ENCODE data around the gene TCF23.
"Not testable (repeated sequence)": the region's sequence is repeated elsewhere in the genome, so short reads cannot be mapped to it uniquely, and the experiment has no call there.

The TCF23 gene

DNA sequence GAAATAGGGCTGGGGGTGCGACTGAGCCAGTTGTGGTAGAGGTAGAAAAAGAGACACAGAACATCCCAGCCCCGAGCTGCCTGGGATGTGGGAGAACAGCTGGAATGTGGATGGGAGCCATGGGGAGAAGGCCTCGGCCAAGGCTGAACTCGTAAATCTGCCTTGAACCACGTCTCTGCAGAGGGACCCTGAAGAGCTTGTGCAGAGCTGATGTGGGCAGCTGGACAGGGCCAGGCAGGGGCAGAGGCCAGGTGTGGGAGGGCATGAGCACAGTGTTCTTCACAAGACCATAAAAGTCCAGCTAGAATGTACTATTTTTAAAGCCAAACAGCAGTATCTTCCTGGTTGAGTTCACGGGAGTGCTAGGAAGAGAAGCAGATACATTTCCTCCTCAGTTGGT lies 5.7 kb downstream of the TCF23 start:
- no peak for DNase-seq (ENCODE audit: low read depth, low spot score)

DNA sequence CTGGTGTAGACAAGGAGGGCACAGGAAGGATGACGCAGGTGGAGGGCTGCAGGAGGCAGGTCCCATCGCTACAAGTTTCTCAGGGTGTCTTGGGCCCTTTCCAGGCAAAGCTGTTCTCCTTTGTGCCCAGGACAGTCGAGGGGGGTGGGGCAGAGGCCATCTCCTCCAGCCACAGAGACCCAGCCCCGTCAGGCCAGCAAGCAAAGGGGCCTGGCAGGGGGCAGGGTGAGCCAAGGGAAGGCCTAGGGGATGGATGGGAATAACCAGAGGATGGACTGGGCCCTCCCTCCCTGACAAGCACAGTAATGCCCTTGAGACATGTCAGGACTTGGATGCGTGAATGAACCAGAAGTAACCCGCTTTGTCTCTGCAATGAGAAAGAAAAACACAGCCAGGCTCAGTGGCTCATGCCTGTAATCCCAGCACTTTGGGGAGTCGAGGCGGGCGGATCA lies 6.3 kb downstream of the TCF23 start:
- no peak for DNase-seq (ENCODE audit: low read depth, low spot score)

DNA sequence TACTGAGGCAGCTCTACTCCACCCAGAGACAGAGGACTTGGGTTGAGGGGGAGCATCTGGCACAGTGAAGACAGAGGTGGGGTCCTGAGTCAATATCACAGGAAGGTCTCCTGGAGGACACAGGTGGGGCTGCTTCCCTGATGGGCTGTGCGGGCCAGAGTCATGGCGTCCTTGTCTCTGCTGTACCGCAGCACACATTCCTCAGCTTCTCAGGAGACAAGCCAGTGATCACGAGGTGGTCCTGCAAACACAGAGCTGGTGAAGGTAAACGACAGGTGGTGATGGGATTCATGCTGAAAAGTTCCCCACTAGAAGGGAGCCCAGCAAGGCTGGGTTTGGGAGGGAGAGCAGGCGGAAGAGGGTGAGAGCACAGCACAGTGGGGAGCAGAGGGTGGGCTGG lies 9.7 kb downstream of the TCF23 start:
- no peak for DNase-seq (ENCODE audit: low read depth, low spot score)

DNA sequence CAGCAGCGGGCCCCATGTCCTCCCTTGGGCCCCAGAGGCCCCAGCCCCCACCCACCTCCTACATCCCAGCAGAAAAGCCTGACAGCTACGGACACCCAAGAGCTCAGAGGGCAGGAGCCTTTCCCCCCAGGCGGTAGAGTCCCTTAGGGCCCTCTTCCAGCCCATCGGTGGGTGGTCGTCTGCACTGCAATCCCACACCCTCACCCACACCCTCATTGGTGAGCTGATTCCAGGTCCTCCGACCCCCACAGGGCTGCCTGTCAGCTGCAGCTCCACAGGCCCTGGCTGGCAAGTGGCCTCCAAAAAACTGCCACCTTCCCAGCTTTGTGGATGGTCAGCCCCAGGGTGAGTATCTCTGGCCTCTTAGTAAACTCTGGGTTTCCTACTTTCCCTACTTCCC lies 10.5 kb downstream of the TCF23 start:
- DNase-seq (ENCODE audit: low read depth, low spot score) = no peak

DNA sequence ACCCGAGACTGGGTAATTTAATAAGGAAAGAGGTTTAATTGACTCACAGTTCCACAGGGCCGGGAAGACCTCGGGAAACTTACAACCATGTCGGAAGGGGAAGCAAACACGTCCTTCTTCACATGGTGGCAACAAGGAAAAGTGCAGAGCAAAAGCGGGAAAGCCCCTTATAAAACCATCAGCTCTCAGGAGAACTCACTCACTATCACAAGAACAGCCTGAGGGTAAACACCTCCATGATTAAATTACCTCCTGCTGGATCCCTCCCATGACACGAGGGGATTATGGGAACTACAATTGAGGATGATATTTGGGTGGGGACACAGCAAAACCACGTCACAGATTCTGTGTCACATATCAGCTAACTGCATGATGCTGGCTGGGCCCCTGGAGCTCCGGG lies 11.4 kb downstream of the TCF23 start:
- DNase-seq (ENCODE audit: low read depth, low spot score) = no peak

DNA sequence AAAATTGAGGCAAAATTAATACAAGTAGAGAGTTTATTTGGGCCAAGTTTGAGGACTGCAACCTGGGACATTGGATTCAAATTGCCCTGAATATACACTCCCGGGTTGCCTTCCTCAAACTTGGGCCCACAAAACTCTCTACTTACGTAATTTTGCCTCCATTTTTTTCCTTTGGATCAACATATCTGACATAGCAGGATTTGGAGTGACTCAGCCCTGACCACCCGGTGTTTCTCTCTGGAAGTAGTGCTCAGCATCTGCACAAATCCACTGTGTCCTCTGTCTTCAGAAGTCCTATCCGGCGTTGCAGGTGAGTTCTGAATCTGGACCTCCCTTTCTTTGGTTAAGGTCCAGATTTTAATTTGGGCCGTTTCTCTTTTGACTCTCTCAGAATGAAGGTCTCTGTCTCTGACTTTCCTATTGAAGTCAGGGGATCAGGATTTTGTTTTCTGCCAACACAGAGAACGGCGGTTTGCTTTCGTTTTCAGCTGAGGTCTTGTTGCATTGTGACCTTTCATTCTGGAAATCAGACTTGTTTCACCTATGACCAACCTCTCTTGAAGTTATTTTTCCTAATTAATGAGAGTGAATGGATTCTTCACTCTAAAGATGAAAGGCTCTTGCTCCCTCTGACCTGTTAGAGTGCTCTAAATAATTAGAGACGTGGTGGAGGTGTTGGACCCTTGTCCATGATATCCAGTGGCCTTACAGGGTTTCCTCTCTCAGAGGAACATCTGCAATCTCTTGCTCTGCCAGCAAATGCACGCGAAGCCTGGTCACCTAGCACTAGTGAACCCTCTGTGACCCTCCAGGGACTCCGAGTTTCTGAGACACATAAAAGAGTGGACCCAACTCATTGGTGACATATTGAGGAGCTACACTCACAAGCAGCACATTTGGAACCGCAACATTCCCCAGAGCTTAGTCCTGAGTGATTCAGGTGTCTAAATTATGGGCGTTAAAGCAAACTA lies 13.6 kb downstream of the TCF23 start:
- no peak for DNase-seq (ENCODE audit: low read depth, low spot score)

DNA sequence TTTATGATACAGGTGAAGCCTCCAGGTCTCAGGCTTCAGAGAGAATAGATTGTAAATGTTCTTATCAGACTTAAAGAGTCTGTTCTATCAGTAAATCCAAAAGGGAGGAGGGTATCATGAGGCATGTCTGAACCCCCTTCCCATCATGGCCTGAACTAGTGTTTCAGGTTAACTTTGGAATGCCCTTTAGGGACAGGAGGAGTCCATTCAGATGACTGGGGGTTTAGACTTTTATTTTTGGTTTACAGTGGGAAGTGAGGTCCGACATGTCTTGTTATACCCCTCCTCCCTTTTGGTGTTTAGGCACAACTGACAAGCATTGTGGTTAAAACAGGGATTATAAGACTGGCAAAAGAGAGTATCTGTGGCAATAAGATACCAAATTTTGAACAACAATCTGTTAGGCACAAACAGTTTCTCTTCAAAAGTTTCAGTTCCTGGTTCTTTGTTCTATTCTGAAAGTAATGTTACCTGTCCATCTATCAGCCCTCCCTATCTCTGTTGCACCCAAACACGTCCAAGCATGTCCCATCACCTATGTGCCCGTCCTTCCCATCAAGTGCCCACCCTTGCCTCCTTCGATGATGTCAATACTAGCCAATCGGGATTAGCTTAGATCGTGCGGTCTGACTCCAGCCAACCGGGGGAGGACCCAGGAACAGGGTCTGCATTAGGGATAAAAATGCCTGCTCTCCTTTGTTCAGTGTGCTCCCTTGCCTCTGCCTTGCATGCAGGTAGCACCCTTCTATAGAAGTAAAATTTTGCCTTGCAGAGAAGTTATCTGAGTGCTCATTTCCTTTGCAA lies 16.4 kb downstream of the TCF23 start:
- DNase-seq (ENCODE audit: low read depth, low spot score) = no peak

DNA sequence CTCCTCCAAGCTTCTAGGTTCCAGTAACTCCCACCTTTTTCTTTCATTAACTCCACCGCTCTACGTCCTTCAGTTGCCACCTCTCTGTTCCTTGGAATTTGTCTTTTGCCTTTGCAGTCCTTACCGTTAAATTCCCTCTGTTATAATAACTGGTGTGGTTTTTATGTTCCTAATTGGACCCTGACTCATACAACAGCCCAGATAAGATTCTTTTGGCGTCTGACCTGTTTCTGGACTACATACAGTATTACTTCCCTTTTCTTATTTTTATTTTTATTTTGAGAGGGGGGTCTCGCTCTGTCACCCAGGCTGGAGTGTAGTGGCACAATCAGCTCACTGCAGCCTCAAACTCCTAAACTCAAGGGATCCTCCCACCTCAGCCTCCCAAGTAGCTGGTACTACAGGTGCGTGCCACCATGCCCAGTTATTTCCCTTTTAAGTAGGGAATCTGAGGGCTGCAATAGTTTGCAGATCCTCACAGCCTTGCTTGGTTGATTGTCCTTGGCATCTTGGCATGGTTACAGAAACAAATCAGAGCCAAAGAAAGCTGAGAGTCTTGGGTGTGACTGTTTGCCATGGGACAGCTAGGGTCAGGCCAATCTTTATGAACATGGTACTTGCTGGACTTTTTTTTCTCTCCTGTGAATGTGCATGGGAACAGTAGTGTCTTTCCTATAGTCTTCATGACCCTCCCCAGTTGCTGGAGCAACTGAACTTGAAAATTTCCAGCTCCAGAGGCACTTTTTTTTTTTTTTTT lies 22.0 kb downstream of the TCF23 start:
- DNase-seq (ENCODE audit: low read depth, low spot score) = no peak

DNA sequence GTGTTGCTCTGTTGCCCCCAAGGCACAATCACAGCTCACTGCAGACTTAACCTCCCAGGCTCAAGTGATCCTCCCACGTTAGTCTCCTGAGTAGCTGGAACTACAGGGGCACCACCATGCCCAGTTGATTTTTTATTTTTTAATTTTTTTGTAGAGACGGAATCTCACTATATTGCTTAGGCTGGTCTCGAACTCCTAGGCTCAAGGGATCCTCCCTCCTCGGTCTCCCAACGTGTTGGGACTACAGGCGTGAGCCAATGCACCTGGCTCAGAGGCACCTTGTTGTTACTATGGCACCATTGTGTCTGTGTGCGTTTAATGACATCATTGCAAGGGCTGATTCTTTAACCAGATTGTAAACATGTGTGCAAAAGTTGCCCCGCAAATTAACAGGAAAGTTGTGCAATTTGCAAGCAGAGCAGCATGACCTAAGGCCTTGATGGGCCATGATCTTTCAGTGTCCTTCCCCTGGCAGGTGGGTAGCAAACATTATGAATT lies 22.6 kb downstream of the TCF23 start:
- DNase-seq (ENCODE audit: low read depth, low spot score) = no peak

DNA sequence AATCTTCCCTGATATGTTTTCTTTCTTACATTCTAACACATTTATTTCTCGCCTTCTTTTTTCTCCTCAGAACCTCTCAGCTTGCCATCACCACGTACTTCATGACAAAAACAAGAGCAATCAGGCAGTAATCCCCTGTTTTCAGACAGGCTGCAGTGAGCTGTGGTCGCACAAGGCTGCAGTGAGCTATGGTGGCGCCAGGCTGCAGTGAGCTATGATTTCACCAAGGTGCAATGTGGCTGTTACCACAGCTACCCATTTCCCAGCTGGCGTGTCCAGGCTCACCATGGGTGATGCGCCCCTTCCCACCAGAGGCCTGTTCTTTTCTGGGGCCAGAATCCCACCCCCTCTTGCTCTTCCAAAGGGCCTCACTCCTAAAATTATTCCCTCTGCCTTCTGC lies 25.8 kb downstream of the TCF23 start:
- DNase-seq (ENCODE audit: low read depth, low spot score) = no peak

DNA sequence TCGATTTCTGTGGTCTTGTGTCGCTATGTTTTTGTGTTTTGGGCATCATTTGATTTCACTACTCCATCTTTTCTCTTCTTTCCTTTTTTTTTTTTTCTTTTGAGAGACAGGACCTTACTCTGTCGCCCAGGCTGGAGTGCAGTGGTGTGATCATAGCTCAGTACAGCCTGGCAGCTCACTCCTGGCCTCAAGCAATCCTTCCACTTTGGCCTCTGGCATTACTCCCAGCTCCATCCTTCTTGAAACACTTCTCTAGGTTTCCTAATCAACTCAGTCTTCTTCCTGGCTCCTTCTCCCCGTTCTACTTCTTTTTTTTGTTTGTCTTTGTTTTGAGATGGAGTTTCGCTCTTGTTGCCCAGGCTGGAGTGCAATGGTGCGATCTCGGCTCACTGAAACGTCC lies 26.5 kb downstream of the TCF23 start:
- DNase-seq (ENCODE audit: low read depth, low spot score) = no peak

DNA sequence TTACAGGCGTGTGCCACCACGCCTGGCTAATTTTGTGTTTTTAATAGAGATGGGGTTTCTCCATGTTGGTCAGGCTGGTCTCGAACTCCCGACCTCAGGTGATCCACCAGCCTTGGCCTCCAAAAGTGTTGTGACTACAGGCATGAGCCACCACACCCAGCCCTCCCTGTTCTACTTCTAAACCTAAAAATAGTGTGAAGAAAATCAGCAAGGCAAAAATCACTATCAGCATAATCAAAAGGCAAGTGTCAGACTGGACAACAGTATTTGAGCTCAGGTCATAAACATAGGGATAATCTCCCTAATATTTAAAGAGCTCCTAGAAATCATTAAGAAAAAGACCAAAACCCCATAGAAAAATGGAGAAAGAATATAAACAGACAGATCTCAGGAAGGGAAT lies 27.0 kb downstream of the TCF23 start:
- DNase-seq (ENCODE audit: low read depth, low spot score) = not testable (repeated sequence)

DNA sequence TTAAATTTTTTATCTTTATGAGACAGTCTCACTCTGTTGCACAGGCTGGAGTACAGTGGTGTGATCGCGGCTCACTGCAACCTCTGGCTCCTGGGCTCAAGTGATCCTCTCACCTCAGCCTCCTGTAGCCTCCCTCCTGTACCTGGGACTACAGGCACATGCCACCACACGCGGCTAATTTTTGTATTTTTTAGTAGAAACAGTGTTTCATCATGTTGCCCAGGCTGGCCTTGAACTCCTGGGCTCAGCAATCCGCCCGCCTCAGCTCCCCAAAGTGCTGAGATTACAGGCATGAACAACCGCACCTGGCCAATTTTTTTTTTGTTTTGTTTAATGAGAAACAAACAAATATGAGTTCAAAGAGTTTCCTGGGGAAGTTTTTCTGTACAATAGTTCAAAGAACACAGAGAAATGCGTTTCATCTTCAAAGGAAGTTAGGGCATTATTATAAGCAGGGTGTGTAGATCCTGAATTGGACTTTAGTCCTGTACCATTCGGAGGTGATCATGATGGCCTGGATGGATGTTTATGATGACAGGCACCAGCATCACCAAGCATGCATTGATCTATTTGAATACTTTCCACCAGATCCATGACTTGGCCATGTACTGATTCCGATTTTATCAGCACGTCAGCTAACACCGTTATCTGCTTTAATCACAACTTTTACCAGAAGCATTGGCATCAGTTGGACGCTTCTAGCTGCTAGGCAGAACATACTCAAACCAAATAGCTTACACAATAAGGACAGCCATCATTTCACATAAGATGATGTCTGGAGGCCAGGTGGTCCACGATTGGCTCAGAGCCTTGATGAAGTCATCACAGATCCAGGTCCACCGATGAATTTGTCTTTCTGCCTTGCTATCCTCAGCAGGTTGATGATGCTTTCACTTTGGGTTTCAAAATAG lies 28.9 kb downstream of the TCF23 start:
- DNase-seq (ENCODE audit: low read depth, low spot score) = no peak

DNA sequence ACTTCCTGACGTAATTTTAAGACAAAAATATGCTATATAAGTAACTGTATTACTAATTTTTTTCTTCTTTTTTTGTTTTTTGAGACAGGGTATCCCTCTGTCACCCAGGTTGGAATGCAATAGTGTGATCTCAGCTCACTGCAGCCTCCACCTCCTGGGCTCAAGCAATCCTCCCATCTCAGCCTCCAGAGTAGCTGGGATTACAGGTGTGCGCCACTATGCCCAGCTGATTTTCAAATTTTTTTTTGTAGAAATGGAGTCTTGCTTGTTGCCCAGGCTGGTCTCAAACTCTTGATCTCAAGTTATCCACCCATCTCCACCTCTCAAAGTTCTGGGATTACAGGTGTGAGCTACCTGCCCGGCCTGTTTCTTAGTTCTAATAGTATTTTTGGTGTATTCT lies 29.7 kb downstream of the TCF23 start:
- DNase-seq (ENCODE audit: low read depth, low spot score) = no peak

DNA sequence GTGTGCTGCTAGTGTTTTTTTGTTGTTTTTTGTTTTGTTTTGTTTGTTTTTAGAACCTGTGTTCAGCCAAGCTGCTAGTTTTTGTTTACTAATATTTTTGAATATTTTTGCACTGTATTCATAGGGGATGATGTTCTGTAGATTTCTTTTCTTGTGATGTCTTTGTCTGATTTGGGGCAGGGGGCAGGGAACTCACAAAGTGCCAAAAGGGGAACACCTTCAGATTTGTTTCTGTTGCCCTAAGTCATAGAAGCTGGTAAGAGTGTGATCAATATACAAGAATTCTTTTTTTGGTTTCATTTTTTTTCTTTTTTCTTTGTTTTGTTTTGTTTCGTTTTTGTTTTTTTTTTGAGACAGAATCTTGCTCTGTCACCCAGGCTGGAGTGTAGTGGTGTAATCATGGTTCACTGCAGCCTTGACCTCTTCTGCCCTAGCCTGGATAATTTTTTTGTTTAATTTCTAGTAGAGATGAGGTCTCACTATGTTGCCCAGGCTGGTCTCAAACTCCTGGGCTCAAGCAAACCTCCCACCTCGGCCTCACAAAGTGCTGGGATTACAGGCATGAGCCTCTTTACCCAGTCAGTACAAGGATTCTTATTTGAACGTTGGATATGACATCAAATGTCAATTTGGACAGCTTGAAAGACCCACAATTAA lies 30.7 kb downstream of the TCF23 start:
- no peak for DNase-seq (ENCODE audit: low read depth, low spot score)

DNA sequence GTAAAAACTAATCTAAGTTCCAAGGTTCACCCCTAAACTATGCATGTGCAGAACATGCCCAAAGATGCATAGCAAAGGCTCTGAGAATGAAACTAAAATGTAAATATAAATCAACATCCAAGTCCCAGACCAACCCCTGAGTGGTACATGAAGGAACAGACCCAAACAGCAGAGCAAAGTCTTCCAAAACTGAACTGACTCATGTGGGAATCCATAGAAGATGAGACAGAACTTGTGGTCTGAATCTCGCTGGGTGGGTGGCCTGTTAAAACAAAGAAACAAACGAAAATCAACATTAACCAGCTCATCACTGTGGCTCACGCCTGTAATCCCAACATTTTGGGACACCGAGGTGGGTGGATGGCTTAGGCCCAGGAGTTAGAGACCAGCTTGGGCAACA lies 33.5 kb downstream of the TCF23 start:
- peak; percentile 37 for DNase-seq (ENCODE audit: low read depth, low spot score)

DNA sequence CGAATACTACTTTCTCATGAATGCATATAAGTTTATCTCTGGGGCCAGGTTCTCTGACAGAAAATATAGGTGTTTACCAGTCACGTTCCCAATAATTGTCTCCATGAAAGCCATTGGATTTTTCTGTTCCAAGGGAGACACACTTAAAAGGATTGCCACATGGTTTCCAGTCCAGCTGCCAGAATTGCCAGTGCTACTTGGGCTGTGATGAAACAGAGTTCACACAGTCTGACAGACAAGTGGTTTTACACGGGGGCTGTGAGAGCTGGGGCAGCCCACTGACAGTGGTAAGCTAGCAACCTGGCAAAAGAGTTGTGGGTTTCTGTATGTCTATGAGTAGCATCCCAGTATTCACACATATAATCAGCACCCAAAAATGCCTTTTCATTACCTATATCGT lies 35.3 kb downstream of the TCF23 start:
- DNase-seq (ENCODE audit: low read depth, low spot score) = no peak

DNA sequence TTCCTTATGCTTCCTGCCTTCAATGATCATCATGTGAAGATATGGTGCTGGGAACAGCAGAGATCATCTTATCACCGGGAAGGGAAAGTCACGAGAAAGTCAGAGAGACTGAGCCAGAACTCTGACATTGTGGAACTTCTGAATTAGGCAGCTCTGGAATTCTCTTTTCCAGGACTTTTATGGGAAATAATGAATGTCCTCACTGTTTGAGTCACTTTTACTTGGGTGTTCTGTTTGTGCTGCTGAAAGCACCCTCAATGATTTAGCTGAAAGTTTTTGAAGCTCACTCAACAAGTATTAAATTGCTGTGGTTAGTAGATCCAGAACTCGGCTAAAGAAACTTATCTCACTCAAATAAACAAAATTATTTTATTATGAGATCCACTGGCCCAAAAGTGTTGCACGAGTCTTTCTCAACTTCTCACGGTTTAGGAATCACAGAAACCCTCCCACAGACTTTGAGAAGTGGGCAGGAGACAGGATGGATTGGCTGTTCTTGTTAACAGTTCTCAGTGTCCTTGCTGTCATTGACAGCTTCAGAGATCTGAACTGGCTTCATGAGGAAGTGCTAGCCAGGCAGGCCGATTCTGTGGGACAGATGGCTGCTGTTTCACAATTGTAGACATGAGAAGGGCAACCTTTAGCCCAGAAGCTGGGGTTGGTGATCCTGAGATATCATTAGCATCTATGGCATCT lies 36.7 kb downstream of the TCF23 start:
- DNase-seq (ENCODE audit: low read depth, low spot score) = no peak

DNA sequence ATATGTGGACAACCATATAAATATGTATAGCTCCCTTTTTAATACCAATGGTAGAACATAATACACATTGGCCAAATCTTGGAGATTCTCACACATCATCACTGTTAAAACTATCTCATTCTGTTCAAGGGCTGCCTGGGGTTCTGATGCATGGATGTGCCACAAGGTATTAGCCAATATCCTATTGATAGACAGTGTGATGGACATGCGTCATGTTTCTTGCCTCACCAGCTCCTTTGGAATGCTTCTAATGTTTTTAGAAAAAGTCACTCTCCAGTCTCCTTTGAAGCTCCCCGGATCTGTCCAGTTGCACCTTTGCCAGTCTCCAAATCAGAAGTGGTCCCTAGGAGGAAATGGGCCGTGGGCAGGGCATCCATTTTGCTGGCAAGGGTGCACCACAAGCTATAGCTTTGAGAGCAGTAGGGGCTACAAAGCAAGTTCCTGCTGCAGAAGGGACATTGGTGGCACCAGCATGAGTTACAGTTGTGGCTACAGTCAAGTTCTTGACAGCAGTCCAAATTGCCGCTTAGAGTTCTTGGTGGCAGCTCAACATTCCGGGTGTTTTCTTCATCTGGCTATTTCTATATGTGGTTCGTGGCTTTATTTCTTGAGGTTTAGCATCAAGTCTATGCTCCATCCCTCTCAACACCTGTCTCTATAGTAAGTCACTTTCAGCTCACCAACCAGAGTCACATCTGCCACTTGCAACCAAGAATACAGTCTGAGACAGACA lies 38.0 kb downstream of the TCF23 start:
- no peak for DNase-seq (ENCODE audit: low read depth, low spot score)
